KOPT-K1 (cell line): ENCODE measurements around the gene CPNE5.

Experiments
- H3K27ac ChIP-seq: fragments of 200-600 bp; sonication (generic); 2 replicates; pipeline ENCODE4 v1.5.1; 2016; ENCODE audit warnings: antibody characterized with exemption, mild to moderate bottlenecking, low read depth, low read length; ENCODE audit not compliant: poor library complexity, severe bottlenecking
- H3K36me3 ChIP-seq: fragments of 200-600 bp; sonication (generic); 2 replicates; pipeline ENCODE4 v1.5.1; 2017; ENCODE audit warnings: antibody characterized with exemption, mild to moderate bottlenecking, low read length, moderate library complexity; ENCODE audit not compliant: insufficient read depth
- H3K9me3 ChIP-seq: fragments of 200-600 bp; sonication (generic); 2 replicates; pipeline ENCODE4 v1.5.1; 2017; ENCODE audit warnings: antibody characterized with exemption, low read length, mild to moderate bottlenecking; ENCODE audit not compliant: insufficient read depth, poor library complexity, severe bottlenecking

CPNE5 gene

DNA sequence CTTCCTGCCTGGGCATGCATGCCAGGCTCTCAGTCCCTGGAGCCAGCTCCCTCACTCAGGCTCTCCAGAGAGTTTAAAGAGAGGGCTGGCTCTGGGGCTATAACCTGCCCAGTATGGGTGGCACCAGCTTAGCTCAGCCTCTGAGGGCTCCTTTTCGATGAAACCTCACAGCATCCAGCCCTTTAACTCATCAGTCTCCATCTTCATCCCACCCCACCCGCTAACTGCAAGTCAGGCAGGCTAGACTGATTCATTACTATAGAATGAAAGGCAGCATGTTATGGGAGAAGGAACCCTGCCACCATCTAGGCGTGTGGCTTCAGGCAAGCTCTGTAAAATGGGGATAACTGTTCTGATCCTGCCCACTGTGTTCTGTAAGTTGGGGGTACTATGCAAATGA lies 88.2 kb downstream of the CPNE5 start:
- Histone ChIP-seq H3K9me3 (no peaks in the 10 kb centered on the region), H3K36me3 (no peaks in the 10 kb centered on the region), H3K27ac (no peak overlapping the region)

DNA sequence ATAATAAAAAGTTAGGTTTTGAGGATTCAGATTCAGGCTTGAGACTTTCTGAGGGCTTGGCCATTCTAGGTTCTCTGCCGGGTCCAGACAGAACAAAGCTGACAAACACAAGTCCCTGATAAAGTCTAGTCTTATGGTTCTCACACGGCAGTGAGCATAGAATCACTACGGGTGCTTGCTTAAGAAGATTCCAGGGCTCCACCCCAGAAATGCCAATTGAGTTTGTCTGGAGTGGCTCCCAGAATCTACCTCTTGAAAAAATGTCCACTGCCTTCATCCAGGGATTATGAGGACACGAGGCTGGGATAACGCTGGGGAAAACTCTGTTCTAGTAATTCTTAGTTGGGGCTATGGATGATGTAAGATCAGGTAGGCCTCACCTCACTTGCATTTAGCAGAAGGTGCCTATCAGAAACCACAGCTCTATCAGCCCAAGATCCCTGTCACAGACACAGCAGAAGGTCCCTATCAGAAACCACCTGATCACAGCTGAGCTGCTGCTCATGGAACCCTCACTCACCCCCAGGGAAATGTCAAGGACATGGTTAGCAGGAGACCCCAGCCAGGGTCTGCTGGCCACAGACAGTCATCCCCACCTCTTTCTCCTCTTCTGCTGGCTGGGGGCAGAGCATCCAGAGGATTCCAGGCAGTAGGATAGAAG lies 89.3 kb downstream of the CPNE5 start:
- Histone ChIP-seq H3K27ac (no peak overlapping the region), H3K36me3 (no peaks in the 10 kb centered on the region), H3K9me3 (no peaks in the 10 kb centered on the region)

DNA sequence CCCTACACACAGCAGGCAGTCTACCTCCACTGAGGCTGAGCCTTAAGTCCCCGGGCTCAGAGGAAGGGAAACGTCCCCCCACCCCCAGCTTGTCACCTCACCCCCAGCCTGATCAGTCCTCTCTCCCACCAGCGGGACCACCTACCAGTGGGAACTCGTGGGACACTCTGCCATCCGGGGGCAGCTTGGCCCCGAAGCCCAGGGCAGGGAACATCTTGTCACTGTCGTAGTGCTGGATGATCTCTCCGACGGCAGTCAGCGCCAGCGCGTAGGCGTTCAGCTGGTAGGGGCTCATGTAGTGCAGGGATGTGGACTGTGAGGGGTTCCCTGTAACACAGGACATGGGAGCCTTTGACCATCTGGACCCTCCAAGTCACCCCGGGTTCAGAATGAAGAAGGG lies 93.0 kb downstream of the CPNE5 start:
- H3K27ac ChIP-seq = no peak overlapping the region

DNA sequence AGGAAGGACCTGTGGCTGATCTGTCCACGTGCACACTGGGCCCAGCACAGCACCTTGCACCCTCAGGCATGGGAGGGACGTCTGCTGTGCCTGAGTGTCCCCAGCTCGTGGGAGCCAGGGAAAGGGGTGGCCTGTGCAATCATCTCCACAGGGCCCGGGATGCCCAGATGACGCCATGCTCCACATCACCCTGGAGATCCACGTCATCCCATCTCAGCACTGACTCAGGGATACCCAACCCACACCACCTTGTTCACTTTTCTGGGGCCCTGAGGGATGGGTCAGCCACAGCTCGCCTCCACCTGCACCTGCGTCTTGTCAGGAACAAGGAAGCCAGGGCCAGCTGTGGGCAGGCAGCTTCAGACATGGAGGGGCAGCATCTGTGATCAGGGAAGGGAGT lies 93.4 kb downstream of the CPNE5 start:
- Histone ChIP-seq H3K36me3 (no peaks in the 10 kb centered on the region), H3K27ac (no peak overlapping the region), H3K9me3 (no peaks in the 10 kb centered on the region)

More for the DNA sequence above, 93.0 kb downstream of the CPNE5 start:
- Histone ChIP-seq H3K36me3 (no peaks in the 10 kb centered on the region), H3K9me3 (no peaks in the 10 kb centered on the region)

DNA sequence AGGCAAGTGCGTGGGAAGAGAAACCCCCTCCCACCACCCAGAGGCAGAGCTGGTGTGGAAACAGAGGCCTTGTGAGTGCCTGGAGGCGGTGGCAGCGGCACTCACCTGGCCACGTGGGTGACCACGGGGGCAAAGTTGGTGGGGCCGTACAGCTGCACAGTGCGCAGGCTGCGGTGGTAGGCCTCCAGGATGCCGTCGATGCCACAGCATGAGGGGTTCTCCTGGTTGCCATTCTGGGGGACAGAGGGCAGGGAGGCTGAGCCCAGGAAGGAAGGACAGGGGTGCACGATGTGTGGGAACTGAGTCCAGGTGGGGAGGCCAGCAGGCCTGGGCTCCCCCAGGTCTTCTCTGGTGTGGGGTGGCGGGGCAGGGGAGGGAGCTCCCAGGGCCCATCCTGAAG lies 94.0 kb downstream of the CPNE5 start:
- Histone ChIP-seq H3K9me3 (no peaks in the 10 kb centered on the region), H3K27ac (no peak overlapping the region), H3K36me3 (no peaks in the 10 kb centered on the region)

DNA sequence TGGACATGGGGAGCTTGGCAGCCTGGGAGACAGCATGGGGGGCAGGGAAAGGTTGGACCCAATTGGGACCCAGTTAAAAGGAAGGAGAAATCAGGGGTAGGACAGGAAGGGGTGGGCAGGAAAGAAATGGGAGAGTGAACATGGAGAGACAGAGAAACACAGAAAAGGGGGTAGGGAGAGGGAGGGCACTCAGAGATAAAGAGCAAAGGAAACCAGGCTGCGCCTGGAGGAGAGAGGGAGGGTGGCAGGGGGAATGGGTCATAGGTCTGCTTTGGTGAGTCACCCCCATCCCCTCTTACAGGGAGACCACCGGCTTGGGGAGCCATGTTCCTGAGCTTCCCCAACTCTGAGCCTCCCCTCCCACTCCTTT lies 95.0 kb downstream of the CPNE5 start:
- H3K27ac ChIP-seq = no peak overlapping the region
- H3K9me3 ChIP-seq = no peaks in the 10 kb centered on the region

DNA sequence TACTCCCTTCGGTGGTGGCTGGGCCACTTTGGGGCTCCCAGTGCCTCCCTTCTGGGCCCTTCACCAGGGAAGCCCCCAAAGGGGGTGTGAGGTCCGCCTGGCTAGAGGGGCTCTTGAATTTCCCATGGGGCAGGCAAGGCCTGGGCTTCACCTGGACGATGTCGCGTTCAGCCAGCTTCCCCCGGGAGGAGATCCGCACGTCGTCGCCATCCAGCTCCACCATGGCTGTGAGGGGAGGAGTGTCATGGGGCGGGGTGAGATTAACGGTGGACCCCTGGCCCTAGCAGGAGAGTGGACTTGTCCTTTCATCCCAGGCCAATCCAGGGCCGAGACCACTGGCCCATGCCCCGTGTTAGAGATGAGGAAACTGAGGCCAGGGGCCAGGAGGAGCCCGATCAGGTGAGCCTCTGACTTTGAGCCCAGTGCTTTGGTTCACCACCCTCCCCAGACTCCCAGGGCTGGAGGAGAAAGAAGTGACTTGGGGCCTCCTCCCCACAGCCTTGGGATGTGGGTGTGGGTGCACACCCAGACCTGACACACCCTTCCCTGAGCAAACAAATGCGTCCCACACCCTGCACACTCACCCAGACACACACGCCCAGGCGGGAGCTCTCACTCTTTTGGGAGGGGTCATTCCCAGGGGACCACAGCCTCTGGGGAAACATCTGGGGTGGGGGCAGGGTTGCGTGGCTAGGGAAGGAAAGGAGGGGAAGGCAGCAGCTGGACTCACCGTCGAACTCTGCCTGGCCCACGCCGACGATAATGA lies 95.5 kb downstream of the CPNE5 start:
- Histone ChIP-seq H3K27ac (no peak overlapping the region), H3K9me3 (no peaks in the 10 kb centered on the region), H3K36me3 (no peaks in the 10 kb centered on the region)

More for the DNA sequence above, 95.0 kb downstream of the CPNE5 start:
- H3K36me3 ChIP-seq = no peaks in the 10 kb centered on the region

DNA sequence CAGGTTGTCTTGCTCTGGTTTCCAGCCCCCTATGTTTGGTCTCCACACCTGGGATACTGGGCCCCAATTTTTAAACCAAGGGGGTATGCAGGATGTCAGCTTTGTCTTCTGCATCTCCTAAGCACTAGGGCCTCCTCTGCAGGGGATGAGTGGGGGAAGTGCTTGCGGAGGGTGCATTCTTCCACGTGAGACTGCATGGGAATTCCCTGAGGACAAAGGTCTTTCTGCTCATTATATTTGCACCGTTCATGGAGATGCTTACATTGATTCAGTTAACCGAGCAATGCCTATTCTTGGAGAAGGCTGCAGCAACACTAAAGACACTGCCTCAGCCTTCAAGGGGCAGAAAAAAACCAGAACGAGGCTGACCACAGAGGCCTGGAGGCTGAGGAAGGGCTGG lies 96.2 kb downstream of the CPNE5 start:
- Histone ChIP-seq H3K36me3 (no peaks in the 10 kb centered on the region), H3K27ac (no peak overlapping the region), H3K9me3 (no peaks in the 10 kb centered on the region)

DNA sequence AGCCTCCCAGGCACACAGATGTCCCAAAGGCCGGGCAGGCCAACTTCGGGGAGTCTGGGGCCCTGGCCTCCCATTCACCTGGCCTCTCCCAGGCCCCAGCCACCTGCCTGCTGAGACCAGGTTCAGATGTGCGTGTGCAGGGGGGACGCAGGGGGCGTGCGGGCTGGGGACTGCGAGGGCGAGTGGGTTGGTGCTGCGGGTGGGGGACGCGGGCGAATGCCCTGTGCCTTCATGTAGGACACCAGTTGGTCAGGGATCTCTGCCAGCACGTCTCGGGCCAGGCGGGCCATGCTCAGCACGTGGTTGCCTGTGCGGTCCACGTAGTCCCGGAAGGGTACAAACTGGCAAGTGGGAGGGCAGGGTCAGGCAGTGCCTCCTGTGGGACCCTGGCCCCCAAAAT lies 97.1 kb downstream of the CPNE5 start:
- H3K9me3 ChIP-seq = no peaks in the 10 kb centered on the region
- no peaks in the 10 kb centered on the region for H3K36me3 ChIP-seq
- H3K27ac ChIP-seq = no peak overlapping the region

DNA sequence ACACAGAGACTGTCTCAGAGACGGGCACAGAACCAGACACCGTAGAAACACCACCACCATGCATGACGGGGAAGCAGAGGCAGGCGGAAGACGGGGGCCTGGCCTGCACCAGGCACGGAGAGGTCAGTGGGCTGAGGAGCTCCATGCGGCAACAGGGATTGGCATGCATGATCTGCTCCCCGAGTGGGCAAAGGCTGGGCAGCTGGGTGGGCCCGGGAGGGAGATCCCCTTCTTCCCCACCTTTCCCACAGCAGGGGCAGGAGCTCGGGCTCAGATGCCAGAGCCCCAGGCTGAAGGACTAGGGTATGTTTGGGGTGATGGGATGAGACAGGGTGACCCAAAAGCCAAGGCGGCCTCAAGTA lies 98.4 kb downstream of the CPNE5 start:
- Histone ChIP-seq H3K9me3 (no peaks in the 10 kb centered on the region), H3K27ac (no peak overlapping the region), H3K36me3 (no peaks in the 10 kb centered on the region)

DNA sequence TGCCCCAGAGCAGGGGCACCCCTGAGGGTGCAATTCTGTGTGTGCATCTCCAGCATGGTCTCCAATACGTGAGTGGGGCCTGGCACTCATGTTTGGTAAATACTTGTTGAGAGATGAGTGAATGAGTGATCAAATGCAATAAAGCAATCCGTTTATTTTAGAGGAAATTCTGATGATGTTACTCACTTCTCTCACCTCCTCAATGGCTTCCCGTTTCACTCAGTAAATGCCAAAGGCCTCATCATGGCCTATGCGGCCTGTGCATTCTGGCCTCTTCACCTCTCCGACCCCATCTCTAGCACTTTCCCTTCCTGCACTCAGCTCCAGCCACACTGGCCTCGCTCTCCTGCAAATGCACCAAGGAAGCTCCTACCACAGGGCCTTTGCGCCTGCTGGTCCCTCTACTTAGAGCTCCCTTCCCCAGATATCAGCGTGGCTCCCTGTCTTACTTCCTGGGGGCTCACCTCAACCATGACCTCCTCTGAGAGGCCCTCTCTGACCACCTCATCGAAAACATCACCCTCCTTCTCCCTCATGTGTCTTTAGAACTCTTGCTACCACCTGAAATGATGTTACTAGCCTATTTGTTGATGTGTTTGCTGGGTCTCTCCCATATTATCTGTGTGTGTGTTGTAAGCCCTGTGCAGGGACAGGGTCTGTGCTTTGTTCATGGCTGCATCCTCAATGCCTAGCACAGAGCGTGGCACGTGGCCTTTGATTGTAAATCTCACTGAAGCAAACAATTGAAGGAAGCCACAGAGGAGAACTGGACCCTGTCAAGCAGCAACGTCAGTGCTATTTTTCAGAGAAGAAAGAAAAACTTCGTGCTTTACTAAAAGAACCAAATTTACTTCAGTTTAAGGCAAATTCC lies 99.1 kb downstream of the CPNE5 start:
- no peaks in the 10 kb centered on the region for H3K36me3 ChIP-seq
- H3K27ac ChIP-seq = no peak overlapping the region
- H3K9me3 ChIP-seq = no peaks in the 10 kb centered on the region

DNA sequence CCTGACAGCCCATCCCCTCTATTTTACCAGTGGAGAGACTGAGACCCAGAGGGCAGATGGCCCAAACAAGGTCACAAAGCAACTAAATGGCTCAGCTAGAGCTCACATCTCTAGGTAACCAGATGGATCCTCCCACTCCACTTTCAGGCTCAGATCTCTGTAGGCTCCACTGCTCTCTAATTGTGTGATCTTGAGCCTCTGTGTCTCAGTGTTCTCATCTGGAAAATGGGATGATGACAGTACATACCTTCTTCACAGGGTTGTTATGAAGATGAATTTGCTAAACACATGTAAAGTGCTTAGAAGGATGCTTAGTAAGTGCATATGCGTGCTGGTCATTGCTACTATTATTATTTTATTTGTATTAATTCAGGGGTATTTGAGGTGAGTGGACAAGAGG lies 101.1 kb downstream of the CPNE5 start:
- no peak overlapping the region for H3K27ac ChIP-seq
- H3K9me3 ChIP-seq = no peaks in the 10 kb centered on the region
- H3K36me3 ChIP-seq = no peaks in the 10 kb centered on the region

DNA sequence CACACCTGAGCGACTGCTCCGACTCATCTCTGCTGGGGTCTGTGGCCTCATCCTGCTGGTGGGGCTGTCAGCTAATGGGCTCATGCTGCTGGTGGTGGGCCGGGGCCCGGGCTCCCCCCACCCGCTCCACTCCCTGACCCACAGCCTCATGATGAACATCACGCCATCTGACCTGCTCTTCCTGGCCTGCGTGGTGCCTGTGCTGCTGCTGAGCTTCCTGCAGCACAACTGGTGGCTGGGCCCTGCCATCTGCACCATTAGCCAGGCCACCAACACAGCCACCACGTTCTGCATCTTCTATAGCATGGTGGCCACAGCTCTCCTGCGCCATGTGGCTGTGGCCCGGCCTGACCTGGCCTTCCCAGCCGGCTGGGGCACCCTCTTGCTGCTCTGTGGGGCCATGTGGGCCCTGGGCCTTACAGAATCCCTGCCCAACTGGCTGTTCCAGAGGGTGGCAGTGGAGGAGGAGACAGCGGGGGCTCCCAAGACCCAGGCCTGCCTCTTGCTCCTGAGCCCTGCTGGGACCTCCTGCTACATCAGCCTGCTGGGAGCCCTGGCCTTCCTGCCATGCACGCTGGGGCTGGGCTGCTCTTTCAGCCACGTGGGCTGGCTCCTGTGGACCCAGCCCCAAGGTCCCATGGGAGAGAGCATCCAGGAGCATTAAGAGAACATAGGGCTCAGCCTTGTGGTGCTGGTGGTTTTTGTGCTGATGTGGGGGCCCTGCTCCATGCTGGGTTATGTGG lies 102.0 kb downstream of the CPNE5 start:
- H3K9me3 ChIP-seq = no peaks in the 10 kb centered on the region
- H3K27ac ChIP-seq = no peak overlapping the region
- H3K36me3 ChIP-seq = no peaks in the 10 kb centered on the region

DNA sequence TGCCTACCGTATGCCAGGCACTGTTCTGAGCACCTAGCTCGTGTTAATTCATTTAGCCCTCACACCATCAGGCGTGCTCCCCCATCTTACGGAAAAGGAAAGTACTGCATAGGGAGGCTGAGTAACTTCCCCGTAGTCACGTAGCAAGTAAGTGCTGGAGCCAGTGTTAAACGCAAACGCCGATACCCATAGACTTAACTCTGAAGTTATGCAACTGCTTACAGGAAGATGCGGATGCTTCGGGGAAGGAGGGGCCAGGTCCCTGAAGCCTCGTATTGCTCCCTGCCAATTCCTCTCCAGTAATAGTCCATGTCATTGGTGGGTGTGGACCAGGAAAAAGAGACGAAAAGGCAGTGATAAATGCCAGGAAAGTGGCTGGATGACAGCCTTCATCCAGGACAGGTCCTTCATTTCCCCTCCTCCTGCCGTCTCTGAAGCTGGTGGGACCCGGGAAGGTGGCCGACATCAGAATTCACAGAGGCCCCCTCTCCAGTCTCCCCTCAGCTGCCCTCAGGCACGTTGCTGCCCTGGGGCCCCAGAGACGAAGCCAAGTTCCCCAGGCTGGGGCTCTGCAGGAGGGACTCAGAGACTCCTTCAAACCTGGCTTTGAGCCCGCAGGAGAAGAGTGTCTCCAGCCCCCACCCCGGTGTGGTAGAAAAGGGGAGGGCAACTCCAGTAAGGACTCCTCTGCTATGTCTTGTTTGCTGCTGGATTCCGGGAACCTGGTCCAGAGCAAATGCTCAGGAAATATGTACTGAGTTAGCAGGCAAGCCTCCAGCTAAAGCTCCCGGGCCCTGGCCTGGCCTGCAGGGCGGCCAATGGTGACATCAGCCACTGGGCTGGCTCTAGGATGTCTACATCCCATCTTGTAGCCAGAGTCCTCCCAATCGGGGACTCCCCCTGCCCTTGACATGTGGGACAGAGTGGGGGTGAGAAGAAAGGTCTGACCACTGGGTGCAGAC lies 103.9 kb downstream of the CPNE5 start:
- Histone ChIP-seq H3K27ac (no peak overlapping the region), H3K36me3 (no peaks in the 10 kb centered on the region), H3K9me3 (no peaks in the 10 kb centered on the region)
